GM18508 (cell line): ENCODE measurements around the gene ZNF770.
A peak's percentile ranks its signal among the peaks of the same experiment; 100 is the strongest.

Experiments used
- ATAC-seq: cut with Tn5 transposase; IDR thresholded peaks from one replicate; pipeline ENCODE4 v1.9.1; 2021; ENCODE audit warnings: moderate number of reproducible peaks; ENCODE audit not compliant: insufficient read depth, unreplicated experiment

The ZNF770 gene

GRCh38 chr15:34988027-34988902 lies at the start of gene ZNF770:
Gene ZNF770, minus strand, starts transcription at chr15:34988287. Its CDS starts 4,853 bp downstream, at chr15:34983434.
- peak; percentile 44 for ATAC-seq

- no peak for ATAC-seq
Measured at GRCh38 chr15:35028235-35028984, 40.3 kb upstream of the ZNF770 start.

- ATAC-seq: no peak
Measured at GRCh38 chr15:35023804-35024203, 35.7 kb upstream of the ZNF770 start.

GRCh38 chr15:35020974-35021373 lies 32.9 kb upstream of the ZNF770 start:
- ATAC-seq: no peak

- ATAC-seq: no peak
Measured at GRCh38 chr15:35019404-35020327, 31.6 kb upstream of the ZNF770 start.

GRCh38 chr15:35014241-35014640 lies 26.2 kb upstream of the ZNF770 start:
- no peak for ATAC-seq

- no peak for ATAC-seq
Measured at GRCh38 chr15:35013370-35013769, 25.3 kb upstream of the ZNF770 start.

GRCh38 chr15:35007397-35007796 lies 19.3 kb upstream of the ZNF770 start:
- ATAC-seq: no peak

- no peak for ATAC-seq
Measured at GRCh38 chr15:35005933-35006332, 17.8 kb upstream of the ZNF770 start.

- no peak for ATAC-seq
Measured at GRCh38 chr15:35003928-35004327, 15.8 kb upstream of the ZNF770 start.

- ATAC-seq: no peak
Measured at GRCh38 chr15:35000511-35000910, 12.4 kb upstream of the ZNF770 start.

- no peak for ATAC-seq
Measured at GRCh38 chr15:34999906-35000305, 11.8 kb upstream of the ZNF770 start.

GRCh38 chr15:34994925-34995324 lies 6.8 kb upstream of the ZNF770 start:
- ATAC-seq: no peak

- peak; percentile 81 for ATAC-seq
Measured at GRCh38 chr15:34993877-34994276, 5.8 kb upstream of the ZNF770 start.

GRCh38 chr15:34993412-34993811 lies 5.3 kb upstream of the ZNF770 start:
- no peak for ATAC-seq

GRCh38 chr15:34987609-34988026 lies 469 bp downstream of the ZNF770 start:
- no peak for ATAC-seq

- no peak for ATAC-seq
Measured at GRCh38 chr15:34986771-34987480, 1.2 kb downstream of the ZNF770 start.

GRCh38 chr15:34986326-34986725 lies 1.8 kb downstream of the ZNF770 start:
- no peak for ATAC-seq

- no peak for ATAC-seq
Measured at GRCh38 chr15:34984889-34985630, 3.0 kb downstream of the ZNF770 start.
